Stomach (tissue), 19 donors: ENCODE measurements around the gene CENPVL3. TPM values are rescaled to one million over a fixed set of nuclear protein-coding genes. Genes with fewer than 3 reads are reported as not detected.
"Not testable (repeated sequence)": the region's sequence is repeated elsewhere in the genome, so short reads cannot be mapped to it uniquely, and the experiment has no call there.

Experiments
- DNase-seq, 2 donors: peaks; one replicate each; pipeline versions ENCODE4 v3.0.0 to v3.0.0-alpha.2; 2013 to 2019
- H3K27ac ChIP-seq, 5 donors: fragments of 200-600 bp in 4 of 5; sonication (generic) in 4 of 5; one replicate each; pipeline ENCODE4 v1.5.1; 2013 to 2019; ENCODE audit warnings: mild to moderate bottlenecking in 1 of 5, moderate library complexity in 1 of 5
- H3K27me3 ChIP-seq, 3 donors: fragments of 200-600 bp; sonication (generic); one replicate each; pipeline ENCODE4 v1.5.1; 2017 to 2019; ENCODE audit warnings: mixed run types in 1 of 3
- H3K36me3 ChIP-seq, 4 donors: fragments of 200-600 bp; sonication (generic); 1 replicate in 3 of 4; 2 replicates in 1 of 4; pipeline ENCODE4 v1.5.1; 2016 to 2019
- H3K4me1 ChIP-seq, 4 donors: fragments of 200-600 bp; sonication (generic); one replicate each; pipeline ENCODE4 v1.5.1; 2016 to 2019
- H3K4me3 ChIP-seq, 4 donors: fragments of 200-600 bp; sonication (generic) in 3 of 4; one replicate each; pipeline ENCODE4 v1.5.1; 2016 to 2019; ENCODE audit warnings: mild to moderate bottlenecking in 1 of 4
- H3K9me3 ChIP-seq, 4 donors: fragments of 200-600 bp; sonication (generic); one replicate each; pipeline ENCODE4 v1.5.1; 2016 to 2019
- CTCF ChIP-seq, 7 experiments: fragments of 450-650 bp in 4 of 7; fragments of 200-600 bp in 3 of 7; sonication (generic) in 3 of 7; IDR thresholded peaks; one replicate each; pipeline ENCODE4 v1.5.1; 2016 to 2019; ENCODE audit warnings: antibody characterized with exemption in 7 of 7, control low read depth in 2 of 7, mild to moderate bottlenecking in 1 of 7
- EP300 ChIP-seq: sonication (generic); formaldehyde crosslinking; IDR thresholded peaks from one replicate; pipeline ENCODE4 v1.6.1; 2017; ENCODE audit warnings: antibody characterized with exemption
- POLR2A ChIP-seq, 4 donors: fragments of 450-650 bp; IDR thresholded peaks; one replicate each; pipeline ENCODE4 v1.6.1; 2016; ENCODE audit warnings: antibody characterized with exemption in 4 of 4, control low read depth in 2 of 4, mild to moderate bottlenecking in 1 of 4, moderate library complexity in 1 of 4
- POLR2AphosphoS5 ChIP-seq, 3 donors: sonication (generic); formaldehyde crosslinking; IDR thresholded peaks; one replicate each; pipeline ENCODE4 v1.6.1; 2016; ENCODE audit warnings: antibody characterized with exemption in 3 of 3
- WGBS, 5 donors: extraction: QIAGEN DNeasy Blood & Tissue Kit in 3 of 5; methylation state at CpG; one replicate each; pipeline versions ENCODE4 v1.1.5 to v1.1.7; 2013 to 2018; 5-methylcytosine and 5-hydroxymethylcytosine counted together
- intact Hi-C: fragments of 100-400 bp; cut with DNase I; formaldehyde crosslinking; loops from one replicate; pipeline ENCODE4 v1.15.1; 2023; ENCODE audit warnings: low total_unique reads
- long read RNA-seq, 10 donors: transcript quantifications; one replicate each; lab custom pipeline, GENCODE V29; 2026
- polyA plus RNA-seq, 3 donors: library from polyadenylated mRNA; stranded (reverse); fragments of 200-250 nt; gene quantifications; one replicate each; pipeline ENCODE4 v1.2.3, GENCODE V29; 2013
- total RNA-seq, 5 donors: library from RNA; depleted of rRNA; stranded (reverse); fragments of >200 nt; gene quantifications; one replicate each; pipeline versions ENCODE4 v1.1.0 to v1.2.3, GENCODE V29; 2014 to 2016
- donor health status: healthy with polysubstance abuse.
- donor health status: Bipolar disorder and iron deficiency.
- donor health status: healthy.

The CENPVL3 gene
- total RNA-seq: not detected
- not detected for polyA plus RNA-seq
- long read RNA-seq, donor 1, partial matches to known transcripts: 0 of 1 reads
- long read RNA-seq, donor 1, other reads (novel, unspliced or antisense): 0 of 1 reads
- long read RNA-seq, donor 2, partial matches to known transcripts: 0 of 1 reads
- long read RNA-seq, donor 2, other reads (novel, unspliced or antisense): 0 of 1 reads
- long read RNA-seq, donor 3: 0 reads
- long read RNA-seq, donor 4: 0 reads
- long read RNA-seq, donor 5, partial matches to known transcripts: 0 of 1 reads
- long read RNA-seq, donor 5, other reads (novel, unspliced or antisense): 0 of 1 reads
- long read RNA-seq, donor 6, partial matches to known transcripts: 0 of 1 reads
- long read RNA-seq, donor 6, other reads (novel, unspliced or antisense): 0 of 1 reads
- long read RNA-seq, donor 7, partial matches to known transcripts: 0 of 1 reads
- long read RNA-seq, donor 7, other reads (novel, unspliced or antisense): 0 of 1 reads
- long read RNA-seq, donor 8, partial matches to known transcripts: 0 of 1 reads
- long read RNA-seq, donor 8, other reads (novel, unspliced or antisense): 0 of 1 reads
- long read RNA-seq, donor 9: 0 reads
- long read RNA-seq, donor 10: 0 reads

- Histone ChIP-seq H3K9me3 (peaks cover 0 to 12% (median 3%) of the 10 kb centered on the region in 4 donors), H3K4me3 (peak within 1 kb of the TSS in 1 of 4 donors; percentile 4), H3K27me3 (peaks cover 0 to 39% (median 22%) of the 10 kb centered on the region in 3 donors)
- H3K4me1 ChIP-seq, H3K27ac ChIP-seq, H3K36me3 ChIP-seq, intact Hi-C loops: not testable (repeated sequence)
- 1 to 29% (median 4%) methylated on average over 3 to 52 of the region's 81 CpGs for WGBS, 5 donors
- DNase-seq: peak in 1 of 2 donors; percentile 41
Observed at GRCh38 chrX:51618241-51619155, at the start of gene CENPVL3. TSS of gene CENPVL3 (minus strand) at chrX:51618912. CDS start at chrX:51618873, 39 bp downstream.

- intact Hi-C loops: no loop called here
- 56 to 65% (median 62%) methylated on average over 5 of the region's 5 CpGs for WGBS, 5 donors
- Histone ChIP-seq H3K4me1 (no peaks in the 10 kb centered on the region), H3K27ac (no peak overlapping the region), H3K27me3 (no peaks in the 10 kb centered on the region), H3K4me3 (no peak overlapping the region), H3K9me3 (no peaks in the 10 kb centered on the region), H3K36me3 (no peaks in the 10 kb centered on the region)
- no peak for DNase-seq
- TF ChIP-seq POLR2AphosphoS5 (IDR thresholded peaks at IDR 0.05) (no peak), POLR2A (IDR thresholded peaks at IDR 0.05) (no peak)
Observed at GRCh38 chrX:51665981-51666380, 47.3 kb upstream of the CENPVL3 start.

GRCh38 chrX:51643377-51643776, 24.7 kb upstream of the CENPVL3 start:
- Histone ChIP-seq H3K9me3 (no peaks in the 10 kb centered on the region), H3K4me1 (no peaks in the 10 kb centered on the region), H3K27me3 (peaks cover 0 to under 1% (median 0%) of the 10 kb centered on the region in 3 donors), H3K4me3 (no peak overlapping the region), H3K36me3 (no peaks in the 10 kb centered on the region), H3K27ac (no peak overlapping the region)
- no peak for TF ChIP-seq EP300
- TF ChIP-seq POLR2A (IDR thresholded peaks at IDR 0.05): no peak
- TF ChIP-seq POLR2AphosphoS5 (IDR thresholded peaks at IDR 0.05): no peak
- TF ChIP-seq CTCF (IDR thresholded peaks at IDR 0.05): no peak
- DNase-seq: no peak
- WGBS, 5 donors: 41 to 77% (median 71%) methylated on average over 2 of the region's 2 CpGs
- intact Hi-C loops: no loop called here

GRCh38 chrX:51641421-51642021, 22.8 kb upstream of the CENPVL3 start:
- Histone ChIP-seq H3K27me3 (peaks cover 0 to 14% (median 0%) of the 10 kb centered on the region in 3 donors), H3K36me3 (no peaks in the 10 kb centered on the region), H3K27ac (no peak overlapping the region), H3K4me1 (no peaks in the 10 kb centered on the region), H3K4me3 (no peak overlapping the region), H3K9me3 (no peaks in the 10 kb centered on the region)
- no peak for TF ChIP-seq POLR2A (IDR thresholded peaks at IDR 0.05)
- peak in 1 of 7 experiments; percentile 9 for TF ChIP-seq CTCF (IDR thresholded peaks at IDR 0.05)
- no peak for TF ChIP-seq EP300
- TF ChIP-seq POLR2AphosphoS5 (IDR thresholded peaks at IDR 0.05): no peak
- WGBS, 5 donors: 31 to 42% (median 35%) methylated on average over 17 to 19 of the region's 19 CpGs
- peak in 1 of 2 donors; percentile 70 for DNase-seq
- intact Hi-C loops: no loop called here

GRCh38 chrX:51636511-51636910, 17.8 kb upstream of the CENPVL3 start:
- 23 to 61% (median 48%) methylated on average over 7 of the region's 7 CpGs for WGBS, 5 donors
- H3K4me3 ChIP-seq, H3K27ac ChIP-seq, H3K4me1 ChIP-seq, H3K36me3 ChIP-seq, intact Hi-C loops, DNase-seq, H3K9me3 ChIP-seq: not testable (repeated sequence)
- H3K27me3 ChIP-seq: peaks cover 0 to 14% (median 0%) of the 10 kb centered on the region in 3 donors
